ENCODE data around the gene INSIG2.

INSIG2 gene

DNA sequence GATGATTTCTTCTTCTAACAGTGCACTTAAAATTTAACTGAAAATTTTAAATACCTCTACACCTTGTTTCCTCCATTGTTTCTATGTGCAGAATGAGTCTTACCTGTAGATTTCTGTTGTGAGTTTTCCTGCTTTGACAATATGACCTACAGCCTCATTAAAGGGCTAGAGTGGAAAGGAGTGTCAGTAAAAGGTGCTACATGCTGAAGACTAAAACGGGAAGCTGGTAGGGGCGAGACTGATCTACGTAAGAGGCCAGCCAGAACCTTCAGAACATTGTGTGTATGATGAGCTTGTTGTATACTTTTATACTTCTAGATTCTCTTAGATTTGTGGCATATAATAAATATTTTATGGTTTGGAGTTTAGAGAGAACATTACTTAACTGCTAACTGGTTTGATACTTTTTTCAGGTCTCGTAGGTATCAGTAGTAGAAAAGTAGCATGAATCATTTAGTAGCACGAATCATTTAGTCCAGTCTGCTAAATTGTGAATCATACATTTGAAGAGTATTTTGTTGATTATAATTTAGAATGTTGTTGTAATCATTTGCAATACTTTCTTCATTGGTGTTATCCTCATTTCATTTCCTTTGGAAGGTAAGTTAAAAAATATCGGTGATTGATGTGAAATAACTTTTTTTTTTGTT lies 14.3 kb downstream of the INSIG2 start:
- DNase-seq (ENCODE audit: low read depth) = no peak

DNA sequence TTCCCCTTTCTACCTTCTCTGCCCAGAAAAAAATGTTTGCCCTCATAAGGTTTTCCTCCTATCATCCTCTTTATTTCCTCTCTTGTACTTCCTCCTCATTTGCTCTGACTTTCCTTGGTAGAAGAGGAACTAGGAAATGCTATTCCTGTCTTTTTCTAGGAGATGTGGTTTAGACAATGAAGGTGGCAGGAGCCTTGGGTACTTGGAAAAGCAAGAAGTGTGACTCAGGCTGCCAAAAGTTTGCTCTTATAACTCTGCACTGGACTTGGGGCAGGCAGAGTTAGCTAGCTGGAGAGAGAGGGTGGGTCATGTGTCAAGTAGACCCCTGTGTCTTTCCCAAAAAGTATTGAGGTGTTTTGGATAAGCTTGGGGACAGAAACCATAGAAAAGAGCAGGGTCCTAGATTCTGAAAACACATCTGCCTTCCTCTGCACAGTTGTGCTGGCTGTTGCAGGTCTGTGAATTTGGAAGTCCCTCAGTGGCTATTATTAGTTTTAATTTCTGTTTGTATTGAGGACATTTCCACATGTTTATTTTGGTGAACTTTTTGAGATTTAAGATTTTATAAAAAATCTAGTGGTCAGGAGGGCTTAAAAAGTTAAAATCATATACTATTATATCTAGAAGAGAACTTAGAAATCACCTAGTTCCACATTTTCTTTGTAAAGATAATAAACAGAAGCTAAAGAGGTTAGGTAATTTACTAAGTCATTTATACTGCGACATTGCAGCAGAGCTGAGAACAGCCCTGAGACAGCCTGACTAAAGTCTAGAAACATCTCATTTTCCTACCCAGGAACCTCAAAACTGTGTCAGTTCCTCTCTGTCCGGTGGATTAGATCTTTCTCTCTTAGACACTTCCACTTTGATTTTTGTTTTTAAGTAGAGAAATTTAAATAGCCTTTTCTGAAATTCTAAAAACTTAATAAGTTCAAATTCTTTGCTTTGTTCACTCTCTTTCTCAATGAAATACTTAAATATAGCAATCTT lies 16.0 kb downstream of the INSIG2 start:
- no peak for DNase-seq (ENCODE audit: low read depth)

DNA sequence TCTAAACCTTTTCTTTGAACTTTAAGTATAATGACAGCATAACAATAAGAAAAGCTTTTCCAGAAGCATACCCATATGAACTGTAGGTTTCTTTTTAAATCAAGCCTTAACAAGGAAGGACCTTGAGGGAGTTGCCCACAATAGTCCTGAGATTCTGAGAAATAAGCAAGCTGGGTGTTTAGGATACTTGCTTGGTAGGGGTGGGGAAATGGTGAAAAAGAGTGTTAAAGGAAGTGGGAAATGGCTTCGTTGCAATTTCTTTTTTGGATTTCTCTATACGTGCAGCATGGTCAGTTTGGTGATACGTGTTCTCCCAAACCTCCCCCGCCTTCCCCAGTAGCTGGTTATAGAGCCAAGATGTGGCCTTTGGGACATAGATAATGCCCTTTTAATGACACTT lies 17.2 kb downstream of the INSIG2 start:
- DNase-seq (ENCODE audit: low read depth) = no peak

DNA sequence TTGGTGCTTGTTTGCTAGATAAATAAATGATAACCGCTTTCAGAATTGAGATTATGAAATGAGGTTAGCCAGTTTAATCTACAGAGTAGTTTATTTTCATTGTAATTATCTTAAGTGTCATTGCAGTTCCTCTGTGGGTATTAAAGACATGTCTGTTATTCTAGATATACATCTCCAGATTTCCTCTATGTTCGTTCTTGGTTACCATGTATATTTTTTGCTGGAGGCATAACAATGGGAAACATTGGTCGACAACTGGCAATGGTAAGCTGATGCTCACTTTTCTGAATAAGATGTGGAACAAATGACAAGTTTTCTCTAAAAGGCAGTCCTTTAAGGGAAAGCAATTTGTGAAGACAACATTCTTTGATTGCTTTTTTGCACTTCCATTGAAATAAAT lies 18.7 kb downstream of the INSIG2 start:
- DNase-seq (ENCODE audit: low read depth) = no peak

DNA sequence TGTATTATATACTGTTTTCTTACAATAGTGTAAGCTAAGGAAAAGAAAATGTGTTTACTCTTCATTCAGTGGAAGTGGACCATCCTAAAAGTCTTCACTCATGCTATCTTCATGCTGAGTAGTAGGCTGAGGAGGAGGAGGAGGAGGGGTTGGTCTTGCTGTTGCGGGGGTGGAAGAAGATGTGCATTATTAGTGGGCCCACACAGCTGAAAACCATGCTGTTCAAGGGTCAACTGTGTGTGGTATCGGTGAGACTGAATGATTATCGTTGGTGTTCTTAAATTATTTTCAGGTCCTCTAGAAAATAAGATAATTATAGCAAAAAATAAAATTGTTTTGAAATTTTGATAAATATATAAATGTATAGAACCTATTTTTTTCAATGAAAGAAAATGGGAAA lies 22.0 kb downstream of the INSIG2 start:
- DNase-seq (ENCODE audit: low read depth) = no peak

DNA sequence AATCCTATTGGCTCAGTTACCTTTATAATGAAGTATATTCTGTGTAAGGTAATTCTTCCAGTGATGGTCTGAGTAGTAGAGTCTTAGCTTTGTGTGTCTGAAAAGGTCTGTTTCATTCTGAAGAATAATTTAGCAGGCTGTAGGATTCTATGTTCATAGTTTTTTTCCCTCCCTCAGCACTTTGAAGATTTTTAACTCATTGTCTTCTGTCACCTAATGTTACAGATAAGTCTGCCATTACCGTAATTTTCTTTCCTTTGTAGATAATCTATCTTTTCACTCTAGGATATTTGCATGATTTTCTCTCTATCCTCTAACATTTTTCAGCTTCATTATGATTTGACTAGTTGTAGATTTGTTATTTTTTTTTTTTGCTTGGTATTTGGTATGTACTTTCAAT lies 22.7 kb downstream of the INSIG2 start:
- DNase-seq (ENCODE audit: low read depth) = no peak

DNA sequence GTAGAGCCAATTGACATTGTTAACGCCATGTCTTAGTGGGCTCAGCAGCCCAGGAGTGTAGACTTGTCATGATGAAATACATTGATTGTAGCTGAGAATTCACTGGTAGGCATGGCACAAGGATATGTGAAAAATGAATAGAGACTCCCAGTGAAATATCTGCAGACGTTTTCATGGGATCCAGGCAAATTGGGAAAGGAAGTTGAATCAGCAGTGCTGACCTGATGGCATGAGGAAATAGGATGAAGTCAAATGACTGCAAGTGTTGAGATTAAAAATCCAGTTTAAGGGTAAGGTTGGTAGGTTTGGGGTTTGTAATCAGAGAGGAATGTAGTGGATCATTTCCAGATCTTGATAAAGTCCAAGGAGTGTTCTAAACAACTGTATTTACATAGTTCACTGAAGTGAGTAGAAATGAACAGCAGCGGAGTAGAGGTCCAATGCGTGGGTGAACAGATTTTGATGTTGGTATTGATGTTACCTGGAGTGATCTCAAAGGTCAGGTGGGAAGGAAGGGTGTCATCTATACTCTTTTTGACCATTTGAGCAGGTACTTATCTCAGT lies 24.6 kb downstream of the INSIG2 start:
- DNase-seq (ENCODE audit: low read depth) = peak; percentile 78

DNA sequence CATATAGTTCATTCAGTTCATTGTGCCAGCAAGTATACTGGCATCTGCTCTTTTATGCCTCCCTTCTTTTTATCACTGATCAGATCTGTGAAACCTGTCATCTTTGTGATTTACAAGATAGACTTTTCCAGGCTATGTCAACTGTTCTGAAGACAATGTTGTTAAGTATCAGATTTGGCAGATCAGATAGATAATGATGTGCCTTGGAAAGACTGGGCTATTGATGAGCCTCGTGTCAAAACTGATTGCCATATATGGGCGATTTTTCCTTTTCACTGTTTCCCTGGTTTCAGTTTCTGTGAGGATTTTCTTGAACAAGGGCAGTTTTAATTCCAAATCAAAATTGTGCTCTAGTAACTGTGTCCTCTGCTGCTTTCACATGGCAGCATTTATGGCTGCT lies 26.6 kb downstream of the INSIG2 start:
- no peak for DNase-seq (ENCODE audit: low read depth)

DNA sequence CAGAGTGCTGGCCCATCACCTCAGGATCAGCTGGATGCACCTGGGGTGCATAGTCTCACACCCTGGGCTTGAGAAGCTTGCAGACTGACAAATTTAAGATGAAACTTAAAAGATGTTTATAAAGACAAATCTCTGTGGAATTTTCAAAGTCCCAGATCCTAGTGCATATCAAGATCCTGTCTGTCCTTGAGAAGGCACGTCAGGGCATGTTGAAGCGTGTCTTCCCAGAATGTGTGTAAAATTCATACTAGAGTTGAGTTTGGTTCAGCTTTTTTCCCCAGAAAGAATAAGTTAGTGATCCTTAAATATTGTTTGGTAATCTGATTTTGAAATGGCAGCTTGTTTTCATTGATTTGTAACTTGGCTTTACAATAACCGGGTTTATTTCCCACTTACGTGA lies 27.5 kb downstream of the INSIG2 start:
- no peak for DNase-seq (ENCODE audit: low read depth)

DNA sequence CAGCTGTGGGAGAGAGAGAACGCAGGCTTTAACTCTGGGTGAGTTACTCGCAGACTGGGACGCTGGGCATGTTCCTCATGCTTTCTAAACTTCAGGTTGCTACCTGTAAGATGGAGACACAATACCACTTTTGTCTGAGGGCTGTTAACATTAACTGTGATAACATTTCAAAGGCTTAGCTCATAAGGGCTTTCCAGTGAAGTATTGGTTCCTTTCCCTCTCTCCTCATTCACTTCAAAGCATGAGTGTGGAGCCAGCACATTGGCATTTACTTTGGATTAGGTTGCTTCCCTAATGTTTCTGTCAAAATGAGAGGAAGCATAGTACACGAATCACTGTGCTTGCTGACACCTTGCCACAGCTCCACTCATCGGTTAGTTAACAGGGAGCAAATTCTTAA lies 30.2 kb downstream of the INSIG2 start:
- DNase-seq (ENCODE audit: low read depth) = no peak

DNA sequence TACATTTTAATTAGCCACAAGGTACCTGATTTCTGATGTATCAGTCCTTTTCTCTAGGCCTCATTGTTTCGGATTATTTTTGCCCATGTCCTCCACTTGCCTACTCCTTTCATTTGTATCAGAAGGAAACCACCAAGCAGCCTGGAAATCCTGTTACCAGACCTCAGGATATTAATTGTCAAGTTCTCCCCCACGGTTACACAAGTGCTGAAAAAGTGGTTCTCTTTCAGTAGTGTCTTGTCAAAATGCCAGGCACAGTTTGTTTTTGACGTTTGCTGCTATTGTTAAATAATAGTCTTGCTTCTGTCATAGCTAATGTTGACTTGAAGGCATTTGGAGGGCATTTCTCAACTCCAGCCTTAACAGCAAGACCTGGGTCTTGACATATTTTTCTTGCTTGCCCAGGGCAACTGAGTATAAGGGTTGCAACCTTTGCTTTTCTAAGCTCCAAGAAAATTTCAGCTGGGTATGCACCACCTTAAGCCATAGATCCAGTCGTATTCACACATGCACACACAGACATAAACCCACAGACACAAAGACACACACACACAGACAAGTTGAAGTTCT lies 31.0 kb downstream of the INSIG2 start:
- DNase-seq (ENCODE audit: low read depth) = no peak

DNA sequence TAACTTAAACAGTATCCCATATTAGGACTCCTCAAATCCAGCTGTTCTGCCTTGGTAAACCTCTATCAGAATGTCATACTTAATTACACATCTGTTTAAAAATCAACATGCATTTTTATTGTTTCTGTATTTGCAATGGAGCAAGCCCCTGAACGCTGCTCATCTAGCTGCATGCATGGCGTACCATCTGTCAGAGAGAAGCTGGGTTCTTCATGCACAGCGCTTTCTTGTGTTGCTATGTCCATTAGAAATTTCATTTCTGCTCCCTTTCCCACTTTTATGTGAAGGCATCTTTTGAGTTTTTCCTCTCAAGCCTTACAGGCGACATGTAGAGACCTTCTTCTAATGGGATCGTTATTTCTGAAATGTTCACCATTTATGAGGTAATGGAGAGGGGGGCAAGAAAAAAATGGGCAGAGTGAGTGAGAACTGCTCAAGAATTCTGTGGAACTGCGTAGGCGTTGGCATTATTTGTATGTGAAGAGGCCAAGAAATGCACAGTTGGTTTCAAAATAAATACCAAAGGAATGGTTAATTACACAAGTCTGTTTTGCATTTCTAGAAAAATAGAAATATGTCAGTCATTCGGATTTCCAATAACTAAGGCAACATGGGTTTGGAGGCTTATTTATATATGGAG lies 31.6 kb downstream of the INSIG2 start:
- peak; percentile 72 for DNase-seq (ENCODE audit: low read depth)

DNA sequence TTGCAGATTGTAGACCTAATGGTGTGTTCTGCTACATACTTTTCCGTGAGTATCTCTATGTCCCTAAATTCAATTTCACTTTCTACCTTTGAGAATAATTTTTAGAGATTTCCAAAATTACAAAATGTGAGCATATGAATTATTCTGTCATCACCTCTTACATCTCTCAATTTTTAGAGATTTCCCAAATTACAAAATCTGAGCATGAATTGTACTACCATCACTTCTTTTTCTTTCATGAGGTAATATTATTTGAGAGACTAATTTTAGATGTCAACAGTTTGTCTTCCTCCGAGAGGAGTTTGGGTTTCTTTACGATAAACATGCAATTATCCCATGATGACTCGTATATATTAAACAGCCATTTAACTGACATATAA lies 32.1 kb downstream of the INSIG2 start:
- DNase-seq (ENCODE audit: low read depth) = no peak

DNA sequence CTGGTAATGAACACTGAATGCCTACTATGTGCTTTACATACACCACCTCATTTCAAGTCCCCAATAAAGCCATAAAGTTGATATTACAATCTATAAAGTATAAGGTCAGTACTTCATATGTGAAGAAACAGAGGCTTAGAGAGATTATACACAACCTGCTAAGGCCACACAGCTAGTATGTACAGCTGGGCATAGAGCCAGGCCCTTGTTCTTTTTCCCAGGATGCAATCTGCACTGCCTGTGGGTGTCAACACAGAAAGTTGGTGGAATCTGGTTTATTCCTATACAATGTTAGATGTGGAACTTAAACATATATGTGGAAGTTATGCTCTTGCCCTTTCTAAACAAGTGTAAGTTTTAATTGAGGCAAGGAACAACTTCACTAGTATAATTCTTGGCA lies 32.8 kb downstream of the INSIG2 start:
- no peak for DNase-seq (ENCODE audit: low read depth)

DNA sequence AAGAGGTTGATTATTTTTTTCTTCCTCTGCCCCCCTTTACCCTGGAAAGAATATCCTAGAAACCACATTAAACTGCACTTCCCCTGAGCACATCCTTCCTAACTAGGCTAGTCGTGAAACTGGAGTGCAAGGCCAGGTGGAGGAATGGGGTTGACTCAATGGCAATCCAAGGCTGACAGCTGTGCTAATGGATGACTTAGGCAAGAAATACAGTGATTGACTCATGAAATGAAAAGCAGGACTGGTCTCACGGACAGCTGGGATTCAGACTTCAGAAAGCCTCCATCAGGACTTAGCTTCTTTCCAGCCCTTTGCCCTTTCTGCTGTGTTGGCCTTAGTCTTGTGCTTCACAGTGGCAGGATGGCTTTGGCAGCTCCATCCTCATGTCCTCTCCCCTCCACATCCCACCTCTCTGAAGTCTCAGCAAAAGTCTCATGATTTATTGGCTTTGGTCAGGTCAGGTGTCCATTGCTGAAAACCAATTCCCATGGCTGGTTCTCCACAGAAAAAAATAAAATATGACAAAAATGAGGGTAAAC lies 33.8 kb downstream of the INSIG2 start:
- DNase-seq (ENCODE audit: low read depth) = no peak

DNA sequence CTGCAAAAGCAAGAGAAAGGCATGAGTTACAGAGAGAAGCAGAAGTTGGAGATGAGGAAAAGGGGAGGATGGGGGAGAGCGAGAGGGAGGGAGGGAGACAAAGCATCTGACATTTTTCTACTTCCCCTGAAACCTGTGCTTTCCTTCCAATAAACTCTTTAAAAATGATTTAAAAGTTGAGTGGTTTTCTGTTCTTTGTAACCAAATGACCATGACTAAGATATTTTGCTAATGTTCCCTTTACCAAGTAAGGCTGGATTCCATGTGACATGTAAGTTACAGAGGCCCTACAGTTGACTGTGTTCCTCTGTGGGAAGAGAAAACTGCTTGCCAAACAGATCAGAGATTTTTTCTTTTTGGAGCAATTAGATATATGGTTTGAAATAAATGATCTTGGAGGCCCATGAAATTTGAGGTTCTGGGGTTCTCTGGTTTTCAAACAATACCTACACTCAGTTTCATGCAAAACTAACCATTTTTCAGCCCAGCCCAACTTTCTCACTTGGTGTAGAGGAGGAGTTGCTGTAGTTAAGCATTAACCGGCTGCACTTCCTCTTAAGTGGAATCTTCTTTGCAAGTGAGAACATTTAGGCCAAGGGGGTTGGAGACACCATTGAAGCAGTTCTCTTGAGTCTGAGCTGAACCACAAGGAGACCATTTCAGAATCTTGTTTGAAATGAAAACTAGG lies 34.5 kb downstream of the INSIG2 start:
- no peak for DNase-seq (ENCODE audit: low read depth)

DNA sequence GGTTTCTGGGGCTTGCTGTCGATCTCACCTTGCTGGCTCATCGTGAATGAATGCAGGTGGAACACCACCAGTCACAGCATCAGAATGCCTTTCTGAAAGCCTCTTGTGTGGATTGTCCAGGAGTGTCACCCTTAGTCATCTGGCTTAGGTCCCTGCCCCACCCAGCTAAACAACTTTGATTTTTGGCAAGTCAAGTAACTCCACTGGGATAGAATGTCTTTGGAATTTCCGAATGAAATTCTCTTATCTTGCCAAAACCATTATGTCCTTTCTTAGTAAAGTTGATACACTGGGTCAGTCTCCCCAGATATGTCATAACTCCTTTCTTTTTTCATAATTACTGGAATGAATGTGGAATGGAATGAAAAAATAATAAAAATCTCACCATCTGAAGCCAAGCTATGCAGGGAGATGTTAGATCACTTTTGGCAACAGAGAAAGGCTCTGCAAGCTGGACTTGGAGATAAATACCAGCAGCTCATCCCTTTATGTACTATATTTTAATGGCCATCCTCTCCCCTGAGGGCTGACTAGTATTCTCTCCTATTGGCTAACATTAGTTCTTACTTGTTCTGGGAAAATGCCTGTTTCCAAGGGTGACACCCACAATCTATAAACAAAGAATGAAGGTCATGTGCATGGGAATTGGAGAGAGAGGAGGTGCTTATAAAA lies 35.4 kb downstream of the INSIG2 start:
- peak; percentile 100 for DNase-seq (ENCODE audit: low read depth)

DNA sequence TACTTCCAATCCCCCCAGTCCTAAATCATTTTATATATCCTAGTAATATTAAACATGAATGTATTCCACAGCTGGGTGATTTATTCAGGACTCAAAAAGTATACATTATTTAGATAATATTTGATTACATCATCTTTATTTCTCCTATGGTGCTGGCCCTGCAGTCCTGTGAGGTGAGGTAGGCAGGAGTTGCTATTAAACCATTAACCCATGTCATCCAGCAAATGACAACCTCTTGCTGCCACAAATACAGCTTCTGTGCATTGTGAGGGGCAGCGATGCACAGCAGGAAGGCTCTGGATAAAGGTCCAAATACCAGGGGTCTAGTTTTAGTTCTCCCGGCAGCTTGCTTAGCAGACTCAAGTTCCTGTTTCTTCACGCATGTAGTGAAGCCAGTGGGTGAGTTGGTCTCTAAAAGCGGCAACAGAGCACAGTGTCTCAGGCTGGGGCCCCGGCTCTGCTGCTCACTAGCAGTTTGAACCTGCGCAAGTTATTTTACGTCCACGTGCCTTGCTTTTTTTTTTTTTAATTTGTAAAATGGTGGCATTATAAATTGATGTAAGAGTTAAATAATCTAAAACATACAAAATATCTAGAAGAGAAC lies 36.1 kb downstream of the INSIG2 start:
- no peak for DNase-seq (ENCODE audit: low read depth)

DNA sequence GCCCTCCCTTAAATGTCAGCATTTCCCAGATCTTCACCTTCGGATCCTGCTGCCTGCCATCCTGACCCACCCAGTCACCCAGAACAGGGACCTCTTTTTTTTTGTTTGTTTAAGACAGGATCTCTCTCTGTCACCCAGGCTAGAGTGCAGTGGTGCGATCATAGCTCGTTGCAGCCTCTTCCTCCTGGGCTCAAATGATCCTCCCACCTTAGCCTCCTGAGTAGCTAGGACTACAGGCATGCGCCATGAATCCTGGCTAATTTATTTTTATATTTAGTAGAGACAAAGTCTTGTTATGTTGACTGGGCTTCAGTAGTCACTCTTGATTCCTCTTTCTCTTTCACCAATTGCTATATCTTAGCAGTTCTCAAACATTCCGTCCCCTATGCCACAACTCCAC lies 39.0 kb downstream of the INSIG2 start:
- no peak for DNase-seq (ENCODE audit: low read depth)

DNA sequence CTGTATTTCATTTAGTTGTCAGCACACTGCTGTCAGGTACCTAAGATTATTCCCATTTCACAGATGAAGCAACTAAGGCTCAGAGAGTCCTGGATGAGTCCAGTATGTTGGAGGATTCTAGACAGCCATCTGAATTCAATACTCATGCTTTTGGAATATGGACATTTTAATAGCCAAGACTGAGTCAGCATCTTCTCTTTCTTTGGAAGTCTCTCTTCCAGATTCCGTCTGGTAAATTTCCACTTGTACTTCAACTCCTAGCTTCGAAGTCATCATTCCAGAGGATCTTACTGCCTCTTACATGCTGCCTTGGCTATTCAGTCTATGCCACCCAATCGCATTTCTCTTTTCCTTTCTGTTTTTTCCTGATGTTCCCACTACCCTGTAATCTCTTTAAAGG lies 40.6 kb downstream of the INSIG2 start:
- no peak for DNase-seq (ENCODE audit: low read depth)

DNA sequence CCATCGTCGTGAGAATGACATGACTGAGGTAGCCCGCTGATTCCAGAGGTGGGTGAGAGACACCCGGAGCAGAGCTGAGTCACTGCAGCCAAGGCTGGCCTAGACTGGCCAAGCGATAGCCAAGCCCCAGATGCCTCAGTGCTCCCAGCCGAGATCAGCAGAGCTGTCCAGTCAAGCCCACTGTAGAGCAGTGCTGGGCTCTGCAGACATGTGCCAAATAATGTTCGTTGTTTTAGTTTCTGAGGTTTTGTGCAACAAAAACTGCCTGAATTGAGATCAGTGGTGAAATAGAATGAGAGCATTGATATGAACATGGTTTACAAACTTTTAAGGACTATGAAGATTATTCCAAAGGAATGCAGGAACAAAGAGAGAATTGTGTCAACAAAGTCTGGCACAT lies 42.1 kb downstream of the INSIG2 start:
- DNase-seq (ENCODE audit: low read depth) = no peak
